ENCODE results near the gene CACUL1.

Gene CACUL1

GRCh38 chr10:118642228-118642627 is 112.5 kb downstream of the CACUL1 start:
- Histone ChIP-seq H3K9me3 (no peaks in the 10 kb centered on the region), H3K4me3 (ENCODE audit: low read depth in 1 of 2, low read length in 1 of 2) (no peak overlapping the region), H3K36me3 (no peaks in the 10 kb centered on the region), H3K27me3 (peaks cover 12% of the 10 kb centered on the region), H3K4me1 (ENCODE audit: control insufficient read depth in 1 of 2, insufficient read depth in 1 of 2, low read depth in 1 of 2, low read length in 1 of 2) (no peaks in the 10 kb centered on the region), H3K27ac (no peak overlapping the region)
- TF ChIP-seq CTCF (IDR thresholded peaks at IDR 0.05), result no peak

GRCh38 chr10:118638680-118639079 is 116.1 kb downstream of the CACUL1 start:
- Histone ChIP-seq H3K9me3 (no peaks in the 10 kb centered on the region), H3K4me3 (ENCODE audit: low read depth in 1 of 2, low read length in 1 of 2) (no peak overlapping the region), H3K27me3 (peaks cover 38% of the 10 kb centered on the region), H3K27ac (no peak overlapping the region), H3K4me1 (ENCODE audit: control insufficient read depth in 1 of 2, insufficient read depth in 1 of 2, low read depth in 1 of 2, low read length in 1 of 2) (no peaks in the 10 kb centered on the region), H3K36me3 (no peaks in the 10 kb centered on the region)
- TF ChIP-seq CTCF (IDR thresholded peaks at IDR 0.05), result no peak

GRCh38 chr10:118635674-118636402 is 118.9 kb downstream of the CACUL1 start:
- TF ChIP-seq CTCF (IDR thresholded peaks at IDR 0.05), result no peak
- no peaks in the 10 kb centered on the region for H3K36me3 ChIP-seq

GRCh38 chr10:118633786-118634185 is 121.0 kb downstream of the CACUL1 start:
- peaks cover 59% of the 10 kb centered on the region for H3K27me3 ChIP-seq
- no peak for TF ChIP-seq CTCF (IDR thresholded peaks at IDR 0.05)
- no peaks in the 10 kb centered on the region for H3K36me3 ChIP-seq
- no peak overlapping the region for H3K27ac ChIP-seq
- no peak overlapping the region for H3K4me3 ChIP-seq (ENCODE audit: low read depth in 1 of 2, low read length in 1 of 2)
- H3K4me1 ChIP-seq (ENCODE audit: control insufficient read depth in 1 of 2, insufficient read depth in 1 of 2, low read depth in 1 of 2, low read length in 1 of 2), result no peaks in the 10 kb centered on the region
- no peaks in the 10 kb centered on the region for H3K9me3 ChIP-seq

More at GRCh38 chr10:118635674-118636402, 118.9 kb downstream of the CACUL1 start:
- Histone ChIP-seq H3K4me1 (ENCODE audit: control insufficient read depth in 1 of 2, insufficient read depth in 1 of 2, low read depth in 1 of 2, low read length in 1 of 2) (no peaks in the 10 kb centered on the region), H3K4me3 (ENCODE audit: low read depth in 1 of 2, low read length in 1 of 2) (no peak overlapping the region), H3K27ac (no peak overlapping the region), H3K27me3 (peaks cover 46% of the 10 kb centered on the region), H3K9me3 (no peaks in the 10 kb centered on the region)

- Histone ChIP-seq H3K27me3 (peaks cover 56% of the 10 kb centered on the region), H3K4me3 (ENCODE audit: low read depth in 1 of 2, low read length in 1 of 2) (no peak overlapping the region), H3K4me1 (ENCODE audit: control insufficient read depth in 1 of 2, insufficient read depth in 1 of 2, low read depth in 1 of 2, low read length in 1 of 2) (no peaks in the 10 kb centered on the region), H3K27ac (no peak overlapping the region), H3K36me3 (no peaks in the 10 kb centered on the region), H3K9me3 (no peaks in the 10 kb centered on the region)
- TF ChIP-seq CTCF (IDR thresholded peaks at IDR 0.05), result no peak
These were observed 125.6 kb downstream of the CACUL1 start for GRCh38 chr10:118629211-118629610.

All from neutrophil (primary cell).